HCT116 (cell line): ENCODE results near the gene SHISA6. TPM values are rescaled to one million over a fixed set of nuclear protein-coding genes. Genes with fewer than 3 reads are reported as not detected.

Experiments used
- ATAC-seq: fragments of 200-7000 bp; cut with Tn5 transposase; 2 replicates; pipeline ENCODE4 v1.9.1; 2020; ENCODE audit warnings: mild to moderate bottlenecking, moderate library complexity
- BruUV-seq: library from RNA; stranded (reverse); fragments of 400-500 nt; replicated peaks from 2 replicates; lab custom pipeline; 2021; lab: Mats Ljungman, UMichigan
- CTCF ChIA-PET: fragments of 300-600 bp; sonication (Branson Sonifier 250); formaldehyde crosslinking; loops from one replicate; lab custom pipeline; 2021; ENCODE audit warnings: antibody characterized with exemption; lab: Charles Lee
- POLR2A ChIA-PET: fragments of 300-600, 350-600 bp; sonication (Branson Sonifier 250); formaldehyde crosslinking; loops from one replicate; lab custom pipeline; 2021; ENCODE audit warnings: antibody characterized with exemption; lab: Charles Lee
- RAD21 ChIA-PET, 2 experiments: fragments of 300-600 bp; sonication (Branson Sonifier 250); formaldehyde crosslinking; loops; one replicate each; lab custom pipeline; 2023; ENCODE audit warnings: low total read pairs in 2 of 2; ENCODE audit not compliant: uncharacterized antibody in 2 of 2, unreplicated experiment in 2 of 2, low non-redundant PET in 1 of 2; lab: Charles Lee
- DNase-seq: peaks from one replicate; pipeline ENCODE4 v3.0.0-alpha.2; 2010; ENCODE audit warnings: low read depth, low spot score
- H2AFZ ChIP-seq: fragments of 200-600 bp; shearing (Covaris generic), sonication (generic); 2 replicates; pipeline ENCODE4 v1.6.1; 2017; ENCODE audit warnings: low read depth, mixed run types, mixed read lengths, antibody characterized with exemption, low read length; ENCODE audit not compliant: poor library complexity, severe bottlenecking
- H3K27ac ChIP-seq: 2 replicates; pipeline ENCODE4 v1.5.1; 2012; ENCODE audit warnings: low read depth, low read length
- H3K27me3 ChIP-seq: fragments of 200-600 bp; sonication (generic); 2 replicates; pipeline ENCODE4 v1.6.1; 2016; ENCODE audit warnings: mixed run types, low read length, mixed read lengths; ENCODE audit not compliant: insufficient read depth
- H3K36me3 ChIP-seq, 2 experiments: fragments of 200-500 bp in 1 of 2; fragments of 200-600 bp in 1 of 2; sonication (Bioruptor generic) in 1 of 2; sonication (generic) in 1 of 2; 2 replicates each; pipeline versions ENCODE4 v1.5.1 to v1.6.1; 2014 to 2016; ENCODE audit warnings: low read length in 2 of 2, inconsistent platforms in 1 of 2, mixed read lengths in 1 of 2, mixed run types in 1 of 2; ENCODE audit not compliant: insufficient read depth in 2 of 2, control insufficient read depth in 1 of 2
- H3K4me1 ChIP-seq, 2 experiments: fragments of 200-600 bp in 1 of 2; sonication (generic) in 1 of 2; 2 replicates each; pipeline versions ENCODE4 v1.5.1 to v1.6.1; 2012 to 2017; ENCODE audit warnings: low read length in 2 of 2, inconsistent platforms in 1 of 2, mild to moderate bottlenecking in 1 of 2, mixed read lengths in 1 of 2, mixed run types in 1 of 2, moderate library complexity in 1 of 2; ENCODE audit not compliant: insufficient read depth in 2 of 2, control insufficient read depth in 1 of 2
- H3K4me2 ChIP-seq: fragments of 200-600 bp; sonication (generic); 2 replicates; pipeline ENCODE4 v1.6.1; 2017; ENCODE audit warnings: mixed run types, low read length, mixed read lengths
- H3K4me3 ChIP-seq, 2 experiments: fragments of 200-600 bp in 1 of 2; sonication (generic) in 1 of 2; replicated peaks in 1 of 2; 2 replicates each; pipeline ENCODE4 v1.5.1; 2011 to 2016; ENCODE audit warnings: low read length in 2 of 2, control low read depth in 1 of 2, low read depth in 1 of 2, mild to moderate bottlenecking in 1 of 2, mixed read lengths in 1 of 2, mixed run types in 1 of 2
- H3K79me2 ChIP-seq: fragments of 200-600 bp; sonication (generic); 2 replicates; pipeline ENCODE4 v1.6.1; 2017; ENCODE audit warnings: mild to moderate bottlenecking, mixed run types, low read length, moderate library complexity, mixed read lengths; ENCODE audit not compliant: insufficient read depth
- H3K9ac ChIP-seq: fragments of 200-600 bp; sonication (generic); 2 replicates; pipeline ENCODE4 v1.6.1; 2016; ENCODE audit warnings: low read length, mixed read lengths
- H3K9me2 ChIP-seq: fragments of 200-600 bp; sonication (generic), shearing (Covaris generic); 2 replicates; pipeline ENCODE4 v1.6.1; 2017; ENCODE audit warnings: mixed run types, mild to moderate bottlenecking, moderate library complexity; ENCODE audit not compliant: insufficient read depth
- H3K9me3 ChIP-seq, 2 experiments: fragments of 200-500 bp in 1 of 2; fragments of 200-600 bp in 1 of 2; sonication (Bioruptor generic) in 1 of 2; sonication (generic) in 1 of 2; 2 replicates each; pipeline ENCODE4 v1.6.1; 2014 to 2017; ENCODE audit warnings: low read length in 2 of 2, mixed read lengths in 2 of 2, inconsistent platforms in 1 of 2, low read depth in 1 of 2, mild to moderate bottlenecking in 1 of 2, mixed run types in 1 of 2, moderate library complexity in 1 of 2; ENCODE audit not compliant: control insufficient read depth in 1 of 2, insufficient read depth in 1 of 2
- H4K20me1 ChIP-seq: fragments of 200-600 bp; sonication (generic), shearing (Covaris generic); 2 replicates; pipeline ENCODE4 v1.6.1; 2017; ENCODE audit warnings: mixed run types, mild to moderate bottlenecking, moderate library complexity; ENCODE audit not compliant: insufficient read depth
- CBX3 ChIP-seq: IDR thresholded peaks from 2 replicates; pipeline ENCODE4 v1.6.1; 2012; ENCODE audit warnings: low read depth
- CEBPB ChIP-seq: IDR thresholded peaks from 2 replicates; pipeline ENCODE4 v1.6.1; 2012; ENCODE audit warnings: low read depth
- ELF1 ChIP-seq: IDR thresholded peaks from 2 replicates; pipeline ENCODE4 v1.6.1; 2012; ENCODE audit warnings: low read depth, borderline replicate concordance
- EZH2phosphoT487 ChIP-seq: fragments of 200-600 bp; IDR thresholded peaks from 2 replicates; pipeline ENCODE4 v1.6.1; 2018; ENCODE audit warnings: antibody characterized with exemption, borderline replicate concordance
- JUND ChIP-seq: IDR thresholded peaks from 2 replicates; pipeline ENCODE4 v1.6.1; 2012
- POLR2A ChIP-seq: IDR thresholded peaks from 2 replicates; pipeline ENCODE4 v1.7.0; 2011; ENCODE audit warnings: borderline replicate concordance; ENCODE audit not compliant: insufficient read depth, insufficient read length; ENCODE audit errors: extremely low read depth
- POLR2AphosphoS5 ChIP-seq: IDR thresholded peaks from 2 replicates; pipeline ENCODE4 v1.6.1; 2011; ENCODE audit warnings: mild to moderate bottlenecking, low read depth, low read length, moderate library complexity
- RAD21 ChIP-seq: IDR thresholded peaks from 2 replicates; pipeline ENCODE4 v1.6.1; 2012; ENCODE audit warnings: low read depth, mild to moderate bottlenecking
- SIN3A ChIP-seq: IDR thresholded peaks from 2 replicates; pipeline ENCODE4 v1.6.1; 2012; ENCODE audit warnings: low read depth
- YY1 ChIP-seq: IDR thresholded peaks from 2 replicates; pipeline ENCODE4 v1.6.1; 2011; ENCODE audit warnings: low read length, low read depth, moderate library complexity, mild to moderate bottlenecking; ENCODE audit not compliant: insufficient replicate concordance; ENCODE audit errors: extremely low read depth
- ZNF274 ChIP-seq: fragments of 200-500 bp; sonication (Bioruptor generic); IDR thresholded peaks from 2 replicates; pipeline ENCODE4 v1.6.1; 2014; ENCODE audit warnings: mild to moderate bottlenecking, low read depth, low read length, inconsistent platforms
- intact Hi-C: fragments of 100-400 bp; cut with micrococcal nuclease; formaldehyde crosslinking; loops from 2 replicates; pipeline ENCODE4 v1.10.0; 2022
- total RNA-seq: library from RNA; stranded (reverse); gene quantifications from one replicate; pipeline ENCODE4 v1.2.1, GENCODE V29; 2021; ENCODE audit not compliant: unreplicated experiment
- TF ChIP-seq, protein P1 (sequence below): IDR thresholded peaks from 2 replicates; pipeline ENCODE4 v1.6.1; 2012
- TF ChIP-seq, protein P2 (sequence below): IDR thresholded peaks from 2 replicates; pipeline ENCODE4 v1.6.1; 2011; ENCODE audit warnings: mild to moderate bottlenecking, low read length, moderate library complexity; ENCODE audit not compliant: insufficient replicate concordance; ENCODE audit errors: extremely low read depth
- TF ChIP-seq, protein P3 (sequence below), 3 experiments: fragments of 200-600 bp in 1 of 3; sonication (generic) in 1 of 3; IDR thresholded peaks in 2 of 3; conservative IDR thresholded peaks in 1 of 3; 2 replicates each; pipeline ENCODE4 v1.5.1; 2012 to 2017; ENCODE audit warnings: low read depth in 2 of 3, low read length in 2 of 3, antibody characterized with exemption in 1 of 3, borderline replicate concordance in 1 of 3, control low read depth in 1 of 3, mild to moderate bottlenecking in 1 of 3, mixed read lengths in 1 of 3, mixed run types in 1 of 3, moderate library complexity in 1 of 3; ENCODE audit not compliant: insufficient read depth in 1 of 3

SHISA6 gene
- total RNA-seq, 1 experiment from 2014 or later: not detected

DNA sequence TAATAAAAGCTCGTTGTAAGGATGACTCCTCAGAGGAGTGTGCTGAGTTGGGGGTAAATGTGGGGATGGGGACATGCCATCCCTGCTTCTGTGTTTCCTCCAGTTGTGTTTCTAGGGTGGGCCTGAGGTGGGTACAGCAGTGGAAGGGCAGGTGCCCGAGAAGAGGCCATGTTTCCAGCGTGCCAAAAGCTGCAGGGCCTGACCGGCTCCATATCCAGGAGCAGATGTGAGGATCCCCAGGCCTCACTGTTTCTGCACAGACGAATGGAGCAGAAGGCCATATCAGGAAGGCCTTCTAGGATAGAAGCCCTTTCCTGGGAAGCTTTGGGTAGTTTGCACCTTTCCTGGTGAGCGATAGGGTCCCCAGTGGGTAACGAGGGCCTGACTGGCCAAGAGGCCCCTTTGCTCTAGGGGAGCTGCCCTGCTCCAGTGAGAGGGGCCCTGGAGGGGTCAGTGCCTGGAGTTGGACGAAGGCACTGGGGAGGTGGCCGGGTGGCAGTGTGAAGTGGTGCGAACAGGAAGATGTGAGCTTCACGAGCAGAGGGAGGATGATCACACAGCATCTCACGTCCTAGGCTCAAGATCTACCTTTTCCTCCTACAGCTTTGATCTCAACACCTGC is 62.9 kb downstream of the SHISA6 start:
- H3K36me3 ChIP-seq: no peaks in the 10 kb centered on the region
- intact Hi-C loops: no loop called here
- H3K9me3 ChIP-seq: peaks cover 0 to 27% of the 10 kb centered on the region in 2 experiments; a peak in 2 of 4 replicates
- ChIA-PET POLR2A (no interaction called here), CTCF (no interaction called here), RAD21 (no interaction called here)
- H3K4me1 ChIP-seq: no peaks in the 10 kb centered on the region
- no TSS peak for BruUV-seq
- H3K79me2 ChIP-seq: no peaks in the 10 kb centered on the region
- DNase-seq: no peak
- no peak overlapping the region for H3K9ac ChIP-seq
- no peaks in the 10 kb centered on the region for H3K27me3 ChIP-seq
- no peak for TF ChIP-seq JUND
- TF ChIP-seq, protein P1, sequence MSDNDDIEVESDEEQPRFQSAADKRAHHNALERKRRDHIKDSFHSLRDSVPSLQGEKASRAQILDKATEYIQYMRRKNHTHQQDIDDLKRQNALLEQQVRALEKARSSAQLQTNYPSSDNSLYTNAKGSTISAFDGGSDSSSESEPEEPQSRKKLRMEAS: no peak
- H3K27ac ChIP-seq: no peak overlapping the region
- no peak overlapping the region for H3K4me3 ChIP-seq
- ATAC-seq: no peak
- H4K20me1 ChIP-seq: no peaks in the 10 kb centered on the region
- no peaks in the 10 kb centered on the region for H3K9me2 ChIP-seq
- no peak overlapping the region for H3K4me2 ChIP-seq
- H2AFZ ChIP-seq: no peak overlapping the region

DNA sequence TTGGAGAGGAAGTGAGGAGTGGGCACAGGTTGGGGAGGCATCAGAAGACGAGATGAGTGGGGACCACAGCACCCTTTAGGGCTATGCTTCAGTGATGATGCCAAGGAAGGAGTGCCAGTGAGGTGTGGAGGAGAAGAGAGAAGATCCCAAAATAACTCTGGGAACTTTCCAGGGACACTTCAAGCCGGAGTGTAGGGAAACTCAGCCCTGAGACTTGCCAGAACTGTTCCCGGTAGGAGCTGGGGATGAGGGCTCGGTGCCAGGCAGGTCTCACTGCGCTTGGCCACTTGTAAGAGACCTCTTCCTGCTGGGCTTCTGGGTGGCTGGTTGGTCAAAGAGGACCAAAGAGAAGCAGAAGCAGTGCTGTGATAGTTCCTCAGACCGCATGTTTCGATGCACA is 63.6 kb downstream of the SHISA6 start:
- no peak overlapping the region for H3K4me2 ChIP-seq
- no peak for ATAC-seq
- BruUV-seq: no TSS peak
- H3K27me3 ChIP-seq: no peaks in the 10 kb centered on the region
- no peak for TF ChIP-seq YY1
- TF ChIP-seq ELF1: no peak
- TF ChIP-seq SIN3A: no peak
- no peak for TF ChIP-seq POLR2AphosphoS5
- TF ChIP-seq, protein P2, sequence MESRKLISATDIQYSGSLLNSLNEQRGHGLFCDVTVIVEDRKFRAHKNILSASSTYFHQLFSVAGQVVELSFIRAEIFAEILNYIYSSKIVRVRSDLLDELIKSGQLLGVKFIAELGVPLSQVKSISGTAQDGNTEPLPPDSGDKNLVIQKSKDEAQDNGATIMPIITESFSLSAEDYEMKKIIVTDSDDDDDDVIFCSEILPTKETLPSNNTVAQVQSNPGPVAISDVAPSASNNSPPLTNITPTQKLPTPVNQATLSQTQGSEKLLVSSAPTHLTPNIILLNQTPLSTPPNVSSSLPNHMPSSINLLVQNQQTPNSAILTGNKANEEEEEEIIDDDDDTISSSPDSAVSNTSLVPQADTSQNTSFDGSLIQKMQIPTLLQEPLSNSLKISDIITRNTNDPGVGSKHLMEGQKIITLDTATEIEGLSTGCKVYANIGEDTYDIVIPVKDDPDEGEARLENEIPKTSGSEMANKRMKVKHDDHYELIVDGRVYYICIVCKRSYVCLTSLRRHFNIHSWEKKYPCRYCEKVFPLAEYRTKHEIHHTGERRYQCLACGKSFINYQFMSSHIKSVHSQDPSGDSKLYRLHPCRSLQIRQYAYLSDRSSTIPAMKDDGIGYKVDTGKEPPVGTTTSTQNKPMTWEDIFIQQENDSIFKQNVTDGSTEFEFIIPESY: no peak
- no peak for TF ChIP-seq POLR2A
- TF ChIP-seq EZH2phosphoT487: no peak
- no peak for TF ChIP-seq RAD21
- TF ChIP-seq, protein P3, sequence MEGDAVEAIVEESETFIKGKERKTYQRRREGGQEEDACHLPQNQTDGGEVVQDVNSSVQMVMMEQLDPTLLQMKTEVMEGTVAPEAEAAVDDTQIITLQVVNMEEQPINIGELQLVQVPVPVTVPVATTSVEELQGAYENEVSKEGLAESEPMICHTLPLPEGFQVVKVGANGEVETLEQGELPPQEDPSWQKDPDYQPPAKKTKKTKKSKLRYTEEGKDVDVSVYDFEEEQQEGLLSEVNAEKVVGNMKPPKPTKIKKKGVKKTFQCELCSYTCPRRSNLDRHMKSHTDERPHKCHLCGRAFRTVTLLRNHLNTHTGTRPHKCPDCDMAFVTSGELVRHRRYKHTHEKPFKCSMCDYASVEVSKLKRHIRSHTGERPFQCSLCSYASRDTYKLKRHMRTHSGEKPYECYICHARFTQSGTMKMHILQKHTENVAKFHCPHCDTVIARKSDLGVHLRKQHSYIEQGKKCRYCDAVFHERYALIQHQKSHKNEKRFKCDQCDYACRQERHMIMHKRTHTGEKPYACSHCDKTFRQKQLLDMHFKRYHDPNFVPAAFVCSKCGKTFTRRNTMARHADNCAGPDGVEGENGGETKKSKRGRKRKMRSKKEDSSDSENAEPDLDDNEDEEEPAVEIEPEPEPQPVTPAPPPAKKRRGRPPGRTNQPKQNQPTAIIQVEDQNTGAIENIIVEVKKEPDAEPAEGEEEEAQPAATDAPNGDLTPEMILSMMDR (IDR thresholded peaks at IDR 0.05 in 2 of 3, conservative IDR thresholded peaks at IDR 0.05 in 1 of 3; ENCODE audit: borderline replicate concordance in 1 of 3, insufficient read depth in 1 of 3, low read depth in 2 of 3, low read length in 2 of 3): no peak
- no peak for TF ChIP-seq ZNF274
- TF ChIP-seq CBX3: no peak
- TF ChIP-seq CEBPB: no peak
- no peaks in the 10 kb centered on the region for H3K9me2 ChIP-seq
- CTCF ChIA-PET: no interaction called here
- no peak overlapping the region for H3K9ac ChIP-seq
- H3K27ac ChIP-seq: no peak overlapping the region
- no peak for DNase-seq
- no peaks in the 10 kb centered on the region for H3K79me2 ChIP-seq
- no peak overlapping the region for H2AFZ ChIP-seq
- RAD21 ChIA-PET: no interaction called here
- H4K20me1 ChIP-seq: no peaks in the 10 kb centered on the region
- no peak overlapping the region for H3K4me3 ChIP-seq
- H3K36me3 ChIP-seq: no peaks in the 10 kb centered on the region
- peaks cover 0 to 25% of the 10 kb centered on the region in 2 experiments; a peak in 2 of 4 replicates for H3K9me3 ChIP-seq
- H3K4me1 ChIP-seq: no peaks in the 10 kb centered on the region
- intact Hi-C loops: no loop called here
- POLR2A ChIA-PET: no interaction called here
